HuH-7.5 (cell line): ENCODE measurements around the gene RNU6-9.

Experiments
- DNase-seq: peaks from one replicate; pipeline ENCODE4 v3.0.0; 2011; ENCODE audit warnings: low spot score

The RNU6-9 gene

GRCh38 chr19:936175-936546, 42.9 kb downstream of the RNU6-9 start:
- DNase-seq, result no peak

- no peak for DNase-seq
Measured at GRCh38 chr19:937259-937694, 44.0 kb downstream of the RNU6-9 start.

GRCh38 chr19:938233-938923, 45.1 kb downstream of the RNU6-9 start:
- DNase-seq, result no peak

- DNase-seq, result no peak
Measured at GRCh38 chr19:939439-939838, 46.2 kb downstream of the RNU6-9 start.

- no peak for DNase-seq
Measured at GRCh38 chr19:939922-940321, 46.6 kb downstream of the RNU6-9 start.

GRCh38 chr19:940591-941291, 47.5 kb downstream of the RNU6-9 start:
- no peak for DNase-seq

- no peak for DNase-seq
Measured at GRCh38 chr19:941292-942132, 48.2 kb downstream of the RNU6-9 start.

- no peak for DNase-seq
Measured at GRCh38 chr19:942133-942645, 48.9 kb downstream of the RNU6-9 start.
